Inferior parietal cortex (tissue), 1 donor: ENCODE data around the gene TAS2R13.

Source experiments
- DNase-seq: peaks from one replicate; pipeline ENCODE4 v3.0.0-alpha.2; 2016; ENCODE audit errors: extremely low spot score

Gene TAS2R13

DNA sequence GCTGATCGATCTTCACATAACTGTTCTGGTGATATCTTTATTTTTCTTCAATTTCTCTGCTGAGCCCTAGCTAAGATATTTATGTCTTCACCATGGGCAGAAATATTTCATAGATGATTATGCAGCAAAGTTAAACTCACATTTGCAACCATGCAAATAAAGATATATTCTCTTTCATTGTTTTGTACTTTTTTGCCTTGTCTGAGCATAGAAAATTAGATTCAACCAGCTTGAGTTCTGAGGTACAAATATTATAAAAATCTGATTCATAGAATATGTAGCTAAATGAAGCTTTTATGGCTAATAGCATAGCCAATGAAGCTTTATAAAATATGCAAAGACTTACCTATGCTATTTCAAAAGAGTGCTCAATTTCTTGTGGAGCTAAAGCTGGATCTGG is at the start of gene TAS2R13:
Gene TAS2R13 (minus strand): TSS at position 101 of the 400 bp plus-strand sequence. CDS start 264 bp downstream, outside the sequence.
- DNase-seq, result no peak

DNA sequence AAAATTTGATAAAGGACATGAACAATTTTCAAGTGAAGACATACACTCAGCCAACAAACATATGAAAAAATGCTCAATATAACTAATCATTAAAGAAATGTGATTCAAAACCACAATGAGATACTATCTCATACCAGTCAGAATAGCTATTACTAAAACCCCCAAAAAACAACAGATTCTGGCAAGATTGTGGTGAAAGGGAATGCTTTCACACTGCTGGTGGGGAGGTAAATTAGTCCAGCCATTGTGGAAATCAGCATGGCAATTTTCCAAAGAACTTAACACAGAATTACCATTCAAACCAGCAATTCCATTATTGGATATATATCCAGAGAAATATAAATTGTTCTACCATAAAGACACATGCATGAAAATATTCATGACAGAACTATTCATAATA is 48.4 kb upstream of the TAS2R13 start:
- no peak for DNase-seq

GRCh38 chr12:10956085-10956484 is 46.7 kb upstream of the TAS2R13 start:
- DNase-seq, result no peak

DNA sequence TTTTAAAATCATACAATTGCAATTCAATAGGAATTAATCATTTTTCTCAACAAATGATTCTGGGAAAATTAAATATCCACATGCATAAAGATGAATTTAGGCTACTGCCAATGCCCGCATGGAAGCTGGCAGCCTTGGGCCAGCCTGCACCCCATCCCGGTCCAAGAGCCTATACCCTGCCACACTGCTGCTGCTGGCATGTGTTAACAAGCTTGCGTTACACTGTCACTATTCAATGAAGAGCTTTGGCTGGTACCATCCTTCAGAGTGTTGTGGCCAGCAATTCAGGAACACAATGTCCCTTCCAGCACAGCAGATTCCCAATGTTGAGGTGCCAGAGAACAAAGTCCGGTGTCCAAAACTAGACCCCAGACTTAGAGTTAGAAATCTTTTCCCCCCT is 43.3 kb upstream of the TAS2R13 start:
- DNase-seq, result no peak

GRCh38 chr12:10943167-10943566 is 33.8 kb upstream of the TAS2R13 start:
- DNase-seq, result no peak

GRCh38 chr12:10941916-10942607 is 32.7 kb upstream of the TAS2R13 start:
- DNase-seq, result no peak

DNA sequence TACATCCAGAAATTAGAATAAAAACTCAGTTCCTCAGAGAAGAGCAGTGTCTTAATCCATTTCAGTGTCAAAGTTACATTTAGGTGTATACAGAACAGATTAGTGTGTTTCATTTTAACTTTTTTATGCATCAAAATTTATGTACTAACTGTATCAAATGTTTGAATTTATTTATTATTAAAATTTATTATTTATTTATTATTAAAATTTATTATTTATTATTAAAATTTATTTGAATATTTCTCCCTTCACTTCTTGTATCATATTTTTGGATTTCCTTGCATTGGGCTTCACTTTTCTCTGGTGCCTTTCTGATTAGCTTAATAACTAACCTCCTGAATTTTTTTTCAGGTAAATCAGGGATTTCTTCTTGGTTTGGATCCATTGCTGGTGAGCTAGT is 32.0 kb upstream of the TAS2R13 start:
- DNase-seq, result no peak

DNA sequence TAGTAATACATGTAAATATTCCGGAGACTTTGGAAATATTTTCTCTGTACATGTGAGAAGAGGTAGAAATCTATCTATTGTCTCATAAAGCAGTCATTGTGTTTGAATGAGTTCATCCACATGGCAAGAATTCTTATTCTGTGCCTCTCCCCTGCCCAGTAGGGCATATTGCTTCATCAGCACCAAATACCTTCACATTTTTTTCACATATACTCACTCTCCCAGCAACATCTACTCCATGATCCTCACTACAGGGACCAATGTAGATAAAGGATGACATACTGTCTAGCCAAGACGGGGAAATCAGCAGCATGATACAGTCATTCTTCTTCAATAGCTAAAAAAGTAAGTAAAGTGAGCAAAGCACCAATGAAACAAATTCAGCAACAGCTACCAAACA is 31.0 kb upstream of the TAS2R13 start:
- no peak for DNase-seq

DNA sequence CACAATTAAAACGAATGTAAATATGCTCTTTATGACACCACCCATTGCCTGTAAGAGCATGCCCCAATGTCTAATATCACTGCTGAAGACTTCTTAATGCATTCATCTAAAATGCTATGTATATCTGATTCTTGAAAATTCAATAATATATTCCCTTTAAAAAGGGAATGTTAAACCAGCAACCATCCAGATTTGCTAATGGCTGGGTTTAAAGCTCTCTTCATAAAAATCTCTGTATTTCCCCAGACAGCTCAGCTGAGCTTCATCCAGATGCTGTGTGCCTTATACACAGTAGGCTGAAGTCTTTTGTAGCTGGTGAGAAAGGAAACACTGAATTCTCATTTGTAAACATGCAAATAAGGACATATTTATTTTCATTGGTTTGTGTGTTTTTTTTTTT is 29.8 kb upstream of the TAS2R13 start, which contains the start of gene TAS2R14:
Gene TAS2R14 (minus strand): TSS at position 101 of the 400 bp plus-strand sequence. CDS start 56 bp downstream, at position 45.
- no peak for DNase-seq

DNA sequence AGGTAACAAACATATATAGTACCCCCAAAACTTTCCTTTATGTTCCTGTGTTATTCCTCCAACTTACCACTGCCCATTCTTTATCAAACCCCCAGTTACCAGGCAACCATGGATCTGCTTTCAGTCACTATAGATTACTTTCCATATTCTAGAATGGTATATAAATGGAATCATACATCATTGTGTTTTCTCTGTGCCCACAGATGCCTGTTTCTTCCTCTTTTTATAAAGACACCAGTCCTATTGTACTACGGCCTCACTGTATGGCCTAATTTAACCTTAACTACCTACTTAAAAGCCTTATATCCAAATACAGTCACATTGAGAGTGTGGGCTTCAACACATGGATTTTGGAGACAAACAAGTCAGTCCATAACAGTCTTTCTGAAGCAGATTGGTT is 27.1 kb upstream of the TAS2R13 start:
- no peak for DNase-seq

DNA sequence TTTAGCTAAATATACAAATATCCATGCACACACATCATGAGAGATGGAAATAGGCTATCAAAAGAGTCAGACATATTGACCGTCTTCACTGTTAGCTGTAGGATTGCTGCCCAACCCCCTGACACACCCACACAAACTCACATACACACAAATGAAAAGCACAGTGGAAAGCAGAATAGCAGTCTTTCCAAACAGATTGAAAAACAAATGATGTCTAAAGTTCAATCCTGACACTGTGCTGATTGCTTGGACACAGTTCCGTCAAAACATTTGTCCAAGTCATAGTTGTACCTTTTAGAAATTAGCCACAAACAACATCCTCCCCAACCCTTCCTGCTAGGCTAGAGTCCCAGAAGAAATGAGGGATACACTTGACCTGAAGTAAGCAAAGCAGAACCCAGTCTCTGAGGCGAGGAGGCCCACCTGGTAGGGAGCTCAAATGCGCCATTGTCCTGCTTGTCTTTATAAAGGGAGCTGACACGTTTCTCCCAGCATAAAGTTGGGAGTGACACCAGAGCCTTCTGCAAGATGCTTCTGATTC is 19.5 kb upstream of the TAS2R13 start, which contains the start of gene PRH2:
Gene PRH2 (plus strand): TSS at position 491 of the 541 bp plus-strand sequence. CDS start 38 bp downstream, at position 529.
- DNase-seq, result no peak

GRCh38 chr12:10926269-10926668 is 16.9 kb upstream of the TAS2R13 start:
- no peak for DNase-seq

- DNase-seq, result no peak
Observed at GRCh38 chr12:10919809-10920208, 10.4 kb upstream of the TAS2R13 start.

DNA sequence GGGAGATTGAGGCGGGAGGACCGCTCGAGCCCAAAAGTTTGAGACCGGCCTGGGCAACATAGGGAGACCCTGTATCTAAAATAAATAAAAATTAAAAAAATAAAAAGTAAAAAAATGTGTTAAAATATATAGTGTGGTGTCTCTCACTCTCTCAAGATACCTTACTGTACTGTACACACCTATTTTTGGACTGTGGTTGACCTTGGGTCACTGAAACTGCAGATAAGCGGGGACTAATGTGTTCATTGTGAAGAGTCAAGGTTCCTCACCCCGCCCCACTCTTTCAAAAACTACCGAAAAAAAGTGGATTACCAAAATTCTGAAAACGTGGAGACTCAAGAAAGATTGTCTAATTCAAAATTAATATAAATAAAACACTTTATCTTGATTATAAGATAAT is 1.0 kb upstream of the TAS2R13 start:
- no peak for DNase-seq

GRCh38 chr12:10904686-10905085 is 4.7 kb downstream of the TAS2R13 start:
- no peak for DNase-seq

- DNase-seq, result no peak
Observed at GRCh38 chr12:10901427-10901826, 7.9 kb downstream of the TAS2R13 start.

DNA sequence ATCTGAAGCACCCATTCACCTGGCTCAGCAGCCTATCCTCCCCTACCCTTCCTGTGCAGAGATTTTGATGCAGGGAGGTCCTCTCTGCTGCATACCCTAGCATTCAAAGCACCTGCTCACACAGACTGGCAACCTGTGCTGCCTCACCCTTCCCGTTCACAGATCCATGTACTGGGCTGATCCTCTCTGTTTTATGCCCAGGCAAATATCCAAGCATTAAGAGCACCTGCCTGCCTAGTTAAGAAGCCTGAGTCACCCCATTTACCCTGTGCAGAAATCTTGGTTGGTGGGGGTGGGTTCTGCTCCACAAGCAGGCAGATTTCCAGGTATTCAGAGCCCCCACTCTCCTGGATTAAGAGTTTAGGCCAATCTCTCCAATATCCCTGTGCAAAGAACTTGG is 8.4 kb downstream of the TAS2R13 start:
- DNase-seq, result no peak

GRCh38 chr12:10900530-10900929 is 8.8 kb downstream of the TAS2R13 start:
- DNase-seq, result no peak

GRCh38 chr12:10896854-10897253 is 12.5 kb downstream of the TAS2R13 start:
- DNase-seq, result no peak

- DNase-seq, result no peak
Observed at GRCh38 chr12:10891937-10892336, 17.4 kb downstream of the TAS2R13 start.

- DNase-seq, result no peak
Observed at GRCh38 chr12:10889226-10889625, 20.1 kb downstream of the TAS2R13 start.

DNA sequence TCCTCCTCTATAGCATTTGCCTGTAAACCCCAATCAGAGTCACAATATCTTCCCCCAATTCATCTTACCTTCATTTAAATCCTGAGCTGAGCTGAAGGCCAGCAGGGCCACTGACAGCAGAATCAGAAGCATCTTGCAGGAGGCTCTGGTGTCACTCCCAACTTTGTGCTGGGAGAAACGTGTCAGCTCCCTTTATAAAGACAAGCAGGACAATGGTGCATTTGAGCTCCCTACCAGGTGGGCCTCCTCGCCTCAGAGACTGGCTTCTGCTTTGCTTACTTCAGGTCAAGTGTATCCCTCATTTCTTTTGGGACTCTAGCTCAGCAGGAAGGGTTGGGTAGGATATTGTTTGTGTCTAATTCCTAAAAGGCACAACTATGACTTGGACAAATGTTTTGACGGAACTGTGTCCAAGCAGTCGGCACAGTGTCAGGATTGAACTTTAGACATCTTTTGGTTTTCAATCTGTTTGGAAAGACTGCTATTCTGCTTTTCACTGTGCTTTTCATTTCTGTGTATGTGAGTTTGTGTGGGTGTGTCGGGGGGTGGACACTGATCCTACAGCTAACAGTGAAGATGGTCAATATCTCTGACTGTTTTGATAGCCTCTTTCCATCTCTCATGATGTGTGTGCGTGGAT is 25.2 kb downstream of the TAS2R13 start, which contains the start of gene PRH1:
Gene PRH1 (minus strand): TSS at position 170 of the 640 bp plus-strand sequence. CDS start 38 bp downstream, at position 132.
- no peak for DNase-seq

GRCh38 chr12:10873378-10873777 is 36.0 kb downstream of the TAS2R13 start:
- no peak for DNase-seq
